ENCODE measurements around the gene PIP4K2A. TPM values are rescaled to one million over a fixed set of nuclear protein-coding genes. Genes with fewer than 3 reads are reported as not detected.

PIP4K2A gene
- total RNA-seq, 1 donor from 2014 or later, result 44.1 TPM

DNA sequence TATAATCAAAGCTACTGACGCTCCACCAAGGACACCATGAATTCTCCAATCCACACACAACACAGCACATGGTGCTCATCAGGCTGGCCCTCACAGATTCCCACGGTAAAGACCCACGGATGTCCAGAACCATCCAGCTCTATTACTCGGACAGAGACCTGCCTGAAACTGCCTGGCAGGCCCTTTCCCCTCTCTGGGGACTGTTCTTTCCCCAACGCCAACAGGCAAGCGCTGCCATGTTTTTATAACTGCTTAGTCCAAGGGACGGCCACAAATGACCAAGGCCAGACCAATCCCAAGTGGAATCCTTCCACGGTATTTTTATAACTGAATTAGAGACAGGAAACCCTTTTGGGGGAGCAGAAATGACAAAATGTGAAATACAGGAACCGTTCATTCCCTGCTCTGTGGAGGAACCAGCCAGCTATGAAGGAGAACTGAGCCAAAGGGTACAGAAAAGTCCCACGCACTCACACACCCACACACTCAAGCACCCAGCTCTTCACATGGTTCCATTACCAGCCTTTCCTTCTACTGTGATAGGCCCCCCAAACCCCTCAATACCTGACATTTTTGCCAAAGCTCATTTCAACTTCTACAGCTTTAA, 4.1 kb downstream of the PIP4K2A start:
- Mint-ChIP-seq H3K27ac (ENCODE audit: unreplicated experiment) (peak overlapping the region; percentile 37), H3K4me1 (ENCODE audit: low read depth) (peaks cover 36% of the 10 kb centered on the region), H3K4me3 (ENCODE audit: unreplicated experiment) (no peak overlapping the region), H3K36me3 (ENCODE audit: low read depth) (no peaks in the 10 kb centered on the region), H3K9me3 (ENCODE audit: low read depth) (no peaks in the 10 kb centered on the region), H3K27me3 (ENCODE audit: low read depth) (no peaks in the 10 kb centered on the region)
- no peak for DNase-seq (ENCODE audit: low spot score)
- TF ChIP-seq, protein P1, sequence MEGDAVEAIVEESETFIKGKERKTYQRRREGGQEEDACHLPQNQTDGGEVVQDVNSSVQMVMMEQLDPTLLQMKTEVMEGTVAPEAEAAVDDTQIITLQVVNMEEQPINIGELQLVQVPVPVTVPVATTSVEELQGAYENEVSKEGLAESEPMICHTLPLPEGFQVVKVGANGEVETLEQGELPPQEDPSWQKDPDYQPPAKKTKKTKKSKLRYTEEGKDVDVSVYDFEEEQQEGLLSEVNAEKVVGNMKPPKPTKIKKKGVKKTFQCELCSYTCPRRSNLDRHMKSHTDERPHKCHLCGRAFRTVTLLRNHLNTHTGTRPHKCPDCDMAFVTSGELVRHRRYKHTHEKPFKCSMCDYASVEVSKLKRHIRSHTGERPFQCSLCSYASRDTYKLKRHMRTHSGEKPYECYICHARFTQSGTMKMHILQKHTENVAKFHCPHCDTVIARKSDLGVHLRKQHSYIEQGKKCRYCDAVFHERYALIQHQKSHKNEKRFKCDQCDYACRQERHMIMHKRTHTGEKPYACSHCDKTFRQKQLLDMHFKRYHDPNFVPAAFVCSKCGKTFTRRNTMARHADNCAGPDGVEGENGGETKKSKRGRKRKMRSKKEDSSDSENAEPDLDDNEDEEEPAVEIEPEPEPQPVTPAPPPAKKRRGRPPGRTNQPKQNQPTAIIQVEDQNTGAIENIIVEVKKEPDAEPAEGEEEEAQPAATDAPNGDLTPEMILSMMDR (IDR thresholded peaks at IDR 0.05), result no peak

- Mint-ChIP-seq H3K36me3 (ENCODE audit: low read depth) (no peaks in the 10 kb centered on the region), H3K27me3 (ENCODE audit: low read depth) (no peaks in the 10 kb centered on the region), H3K9me3 (ENCODE audit: low read depth) (no peaks in the 10 kb centered on the region), H3K4me1 (ENCODE audit: low read depth) (peaks cover 36% of the 10 kb centered on the region), H3K4me3 (ENCODE audit: unreplicated experiment) (no peak overlapping the region), H3K27ac (ENCODE audit: unreplicated experiment) (no peak overlapping the region)
- TF ChIP-seq, protein P1 (IDR thresholded peaks at IDR 0.05), result no peak
- no peak for DNase-seq (ENCODE audit: low spot score)
These were observed 5.6 kb downstream of the PIP4K2A start for GRCh38 chr10:22708772-22709171.

- no peaks in the 10 kb centered on the region for H3K9me3 Mint-ChIP-seq (ENCODE audit: low read depth)
These were observed 8.9 kb downstream of the PIP4K2A start for GRCh38 chr10:22705527-22705926.

GRCh38 chr10:22704942-22705341, 9.4 kb downstream of the PIP4K2A start:
- Mint-ChIP-seq H3K27me3 (ENCODE audit: low read depth) (no peaks in the 10 kb centered on the region), H3K4me3 (ENCODE audit: unreplicated experiment) (no peak overlapping the region), H3K4me1 (ENCODE audit: low read depth) (peaks cover 18% of the 10 kb centered on the region), H3K27ac (ENCODE audit: unreplicated experiment) (no peak overlapping the region), H3K36me3 (ENCODE audit: low read depth) (peaks cover 2% of the 10 kb centered on the region), H3K9me3 (ENCODE audit: low read depth) (no peaks in the 10 kb centered on the region)
- DNase-seq (ENCODE audit: low spot score), result no peak
- TF ChIP-seq, protein P1 (IDR thresholded peaks at IDR 0.05), result no peak

More at GRCh38 chr10:22705527-22705926, 8.9 kb downstream of the PIP4K2A start:
- DNase-seq (ENCODE audit: low spot score), result no peak
- H3K36me3 Mint-ChIP-seq (ENCODE audit: low read depth), result peaks cover 2% of the 10 kb centered on the region
- peaks cover 24% of the 10 kb centered on the region for H3K4me1 Mint-ChIP-seq (ENCODE audit: low read depth)
- TF ChIP-seq, protein P1 (IDR thresholded peaks at IDR 0.05), result no peak
- no peaks in the 10 kb centered on the region for H3K27me3 Mint-ChIP-seq (ENCODE audit: low read depth)
- H3K4me3 Mint-ChIP-seq (ENCODE audit: unreplicated experiment), result no peak overlapping the region
- no peak overlapping the region for H3K27ac Mint-ChIP-seq (ENCODE audit: unreplicated experiment)

DNA sequence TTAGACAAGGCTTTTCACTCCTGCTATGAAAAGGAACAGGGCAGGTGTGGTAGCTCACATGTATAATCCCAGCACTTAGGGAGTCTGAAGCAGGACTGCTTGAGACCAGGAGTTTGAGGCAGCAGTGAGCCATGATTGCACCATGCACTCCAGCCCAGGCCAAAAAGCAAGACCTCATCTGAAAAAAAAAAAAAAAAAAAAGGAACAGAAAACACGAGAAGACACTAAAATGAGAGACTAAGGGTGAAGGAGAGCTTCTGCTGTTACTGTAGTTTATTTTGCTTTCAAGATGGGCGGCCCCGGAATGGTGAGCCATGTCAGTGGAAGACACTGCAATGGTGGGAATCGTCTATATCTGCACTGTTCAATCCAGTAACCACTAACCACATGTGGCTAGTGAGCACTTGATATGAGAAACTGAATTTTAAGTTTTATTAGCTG, 9.9 kb downstream of the PIP4K2A start:
- TF ChIP-seq, protein P1 (IDR thresholded peaks at IDR 0.05), result no peak
- H3K27me3 Mint-ChIP-seq (ENCODE audit: low read depth), result no peaks in the 10 kb centered on the region
- peaks cover 16% of the 10 kb centered on the region for H3K4me1 Mint-ChIP-seq (ENCODE audit: low read depth)
- H3K4me3 Mint-ChIP-seq (ENCODE audit: unreplicated experiment), result no peak overlapping the region
- H3K9me3 Mint-ChIP-seq (ENCODE audit: low read depth), result no peaks in the 10 kb centered on the region
- H3K27ac Mint-ChIP-seq (ENCODE audit: unreplicated experiment), result no peak overlapping the region
- H3K36me3 Mint-ChIP-seq (ENCODE audit: low read depth), result peaks cover 2% of the 10 kb centered on the region
- no peak for DNase-seq (ENCODE audit: low spot score)

All from chondrocyte (in vitro differentiated cells).